ENCODE measurements around the gene TMEM129.

The TMEM129 gene

GRCh38 chr4:1743551-1743950 is 22.4 kb upstream of the TMEM129 start:
- DNase-seq: no peak

GRCh38 chr4:1741208-1741607 is 20.1 kb upstream of the TMEM129 start:
- DNase-seq: no peak

DNA sequence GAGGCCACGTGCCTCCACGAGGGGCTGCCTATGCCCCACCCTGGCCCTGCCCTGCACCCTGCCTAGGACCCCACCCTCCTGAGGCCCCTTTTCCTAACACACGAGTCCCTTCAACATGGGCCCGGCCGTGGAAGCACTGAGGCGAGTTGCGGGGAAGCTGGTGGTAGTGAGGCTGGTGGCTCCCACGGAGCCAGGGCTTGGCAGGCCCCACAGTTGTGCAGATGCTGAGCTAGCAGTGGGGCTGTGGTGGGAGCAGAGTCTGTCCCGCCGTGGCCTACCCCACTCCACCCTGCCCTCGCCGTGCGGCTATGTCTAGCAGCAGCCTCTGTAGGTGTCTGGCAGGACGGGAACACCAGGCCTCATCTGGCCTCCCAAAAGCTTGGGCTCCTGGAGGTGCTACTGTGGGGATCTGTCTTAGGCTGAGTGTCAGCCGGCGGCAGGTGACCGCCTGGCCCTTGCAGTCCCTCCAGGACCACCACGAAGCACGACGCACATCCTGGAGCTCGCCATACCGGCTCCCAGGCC is 19.0 kb upstream of the TMEM129 start:
- no peak for DNase-seq

- no peak for DNase-seq
Measured at GRCh38 chr4:1739358-1739757, 18.2 kb upstream of the TMEM129 start.

DNA sequence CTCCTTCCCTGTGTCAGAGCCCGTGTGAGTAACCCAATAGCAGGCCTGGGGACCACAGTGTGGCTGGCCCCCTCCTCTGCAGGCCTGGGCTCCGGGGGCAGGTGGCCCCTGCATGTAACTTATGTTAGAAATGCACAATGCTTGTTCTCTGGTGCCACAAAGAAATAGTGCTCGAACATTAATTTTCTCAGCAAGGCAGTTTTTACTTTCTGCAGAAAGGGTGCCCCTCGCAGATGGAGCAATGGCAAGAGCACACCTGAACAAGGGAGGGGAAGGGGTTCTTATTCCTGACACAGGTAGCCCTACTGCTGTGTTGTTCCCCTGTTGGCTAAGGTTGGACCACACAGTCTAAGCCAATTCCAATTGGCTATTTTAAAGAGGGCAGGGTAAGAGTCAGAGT is 17.3 kb upstream of the TMEM129 start:
- no peak for DNase-seq

GRCh38 chr4:1737666-1738065 is 16.5 kb upstream of the TMEM129 start:
- no peak for DNase-seq

DNA sequence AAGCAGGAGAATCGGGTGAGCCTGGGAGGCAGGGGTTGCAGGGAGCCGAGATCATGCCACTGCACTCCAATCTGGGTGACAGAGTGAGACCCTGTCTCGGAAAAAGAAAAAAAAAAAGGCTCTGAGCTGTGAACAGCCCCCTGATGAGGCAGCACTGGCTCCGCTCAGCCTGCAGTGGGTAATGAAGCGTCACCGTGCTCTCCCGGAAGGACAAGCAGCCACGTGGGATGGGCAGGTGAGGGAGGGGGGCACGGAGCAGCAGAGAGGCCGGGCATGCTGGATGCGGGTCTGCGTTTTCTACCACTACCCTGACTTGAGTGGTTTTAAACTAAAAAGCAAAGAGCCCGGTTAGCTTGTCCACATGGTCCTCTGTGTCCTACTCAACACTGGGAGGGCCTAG is 15.7 kb upstream of the TMEM129 start:
- DNase-seq: no peak

- DNase-seq: no peak
Measured at GRCh38 chr4:1735215-1735614, 14.1 kb upstream of the TMEM129 start.

- no peak for DNase-seq
Measured at GRCh38 chr4:1732911-1733310, 11.8 kb upstream of the TMEM129 start.

- no peak for DNase-seq
Measured at GRCh38 chr4:1731180-1731579, 10.1 kb upstream of the TMEM129 start.

GRCh38 chr4:1730532-1731135 is 9.5 kb upstream of the TMEM129 start:
- DNase-seq: no peak

DNA sequence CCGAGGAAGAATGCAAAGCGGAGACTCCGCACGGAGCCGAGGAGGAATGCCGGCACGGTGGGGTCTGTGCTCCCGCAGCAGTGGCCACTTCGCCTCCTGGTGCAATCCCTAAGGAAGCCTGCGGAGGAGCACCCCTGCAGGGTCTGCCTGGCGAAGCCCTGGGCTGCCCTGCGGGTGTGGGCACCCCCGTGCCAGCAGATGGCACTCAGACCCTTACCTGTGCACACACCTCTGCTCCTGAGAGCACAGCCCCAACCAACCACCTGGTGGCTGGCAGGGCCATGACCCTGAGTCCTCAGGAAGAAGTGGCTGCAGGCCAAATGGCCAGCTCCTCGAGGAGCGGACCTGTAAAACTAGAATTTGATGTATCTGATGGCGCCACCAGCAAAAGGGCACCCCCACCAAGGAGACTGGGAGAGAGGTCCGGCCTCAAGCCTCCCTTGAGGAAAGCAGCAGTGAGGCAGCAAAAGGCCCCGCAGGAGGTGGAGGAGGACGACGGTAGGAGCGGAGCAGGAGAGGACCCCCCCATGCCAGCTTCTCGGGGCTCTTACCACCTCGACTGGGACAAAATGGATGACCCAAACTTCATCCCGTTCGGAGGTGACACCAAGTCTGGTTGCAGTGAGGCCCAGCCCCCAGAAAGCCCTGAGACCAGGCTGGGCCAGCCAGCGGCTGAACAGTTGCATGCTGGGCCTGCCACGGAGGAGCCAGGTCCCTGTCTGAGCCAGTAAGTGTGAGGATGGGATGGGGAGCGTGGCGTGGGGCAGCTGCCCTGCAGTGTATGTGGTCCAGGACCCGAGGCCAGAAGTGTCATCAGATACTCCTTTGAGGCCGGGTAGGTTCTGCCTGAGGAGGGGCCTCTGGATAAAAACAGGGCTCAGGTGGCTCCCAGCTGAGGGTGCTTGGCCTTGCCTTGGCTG is 7.2 kb upstream of the TMEM129 start:
- no peak for DNase-seq

GRCh38 chr4:1727117-1728031 is 6.3 kb upstream of the TMEM129 start:
- DNase-seq: no peak

GRCh38 chr4:1726146-1726934 is 5.2 kb upstream of the TMEM129 start:
- peak; percentile 62 for DNase-seq

- no peak for DNase-seq
Measured at GRCh38 chr4:1725521-1725920, 4.4 kb upstream of the TMEM129 start.

DNA sequence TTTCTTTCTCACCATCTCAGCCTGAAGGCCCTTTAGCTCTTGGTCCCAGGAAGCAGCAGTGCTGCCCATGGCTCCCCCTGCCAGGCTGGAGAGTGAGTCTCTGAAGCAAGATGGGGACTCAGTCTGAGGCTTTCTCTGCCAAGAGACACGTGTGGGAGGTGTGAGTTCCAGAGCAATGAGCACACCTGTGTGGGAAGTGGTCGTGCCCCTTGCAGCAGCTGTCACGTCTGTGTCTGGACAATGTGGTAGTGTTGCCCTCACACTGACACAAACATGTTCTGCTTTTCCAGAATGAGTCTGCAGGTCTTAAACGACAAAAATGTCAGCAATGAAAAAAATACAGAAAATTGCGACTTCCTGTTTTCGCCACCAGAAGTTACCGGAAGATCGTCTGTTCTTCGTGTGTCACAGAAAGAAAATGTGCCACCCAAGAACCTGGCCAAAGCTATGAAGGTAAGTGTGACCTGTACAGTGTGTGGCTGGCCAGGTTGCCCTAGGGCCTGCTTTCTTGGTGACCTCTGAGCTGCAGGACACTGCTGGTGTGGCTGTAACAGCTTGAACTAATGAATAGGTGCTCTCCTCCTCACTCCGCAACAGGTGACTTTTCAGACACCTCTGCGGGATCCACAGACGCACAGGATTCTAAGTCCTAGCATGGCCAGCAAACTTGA is 2.1 kb upstream of the TMEM129 start:
- DNase-seq: no peak

GRCh38 chr4:1722551-1723118 is 1.5 kb upstream of the TMEM129 start:
- DNase-seq: no peak

DNA sequence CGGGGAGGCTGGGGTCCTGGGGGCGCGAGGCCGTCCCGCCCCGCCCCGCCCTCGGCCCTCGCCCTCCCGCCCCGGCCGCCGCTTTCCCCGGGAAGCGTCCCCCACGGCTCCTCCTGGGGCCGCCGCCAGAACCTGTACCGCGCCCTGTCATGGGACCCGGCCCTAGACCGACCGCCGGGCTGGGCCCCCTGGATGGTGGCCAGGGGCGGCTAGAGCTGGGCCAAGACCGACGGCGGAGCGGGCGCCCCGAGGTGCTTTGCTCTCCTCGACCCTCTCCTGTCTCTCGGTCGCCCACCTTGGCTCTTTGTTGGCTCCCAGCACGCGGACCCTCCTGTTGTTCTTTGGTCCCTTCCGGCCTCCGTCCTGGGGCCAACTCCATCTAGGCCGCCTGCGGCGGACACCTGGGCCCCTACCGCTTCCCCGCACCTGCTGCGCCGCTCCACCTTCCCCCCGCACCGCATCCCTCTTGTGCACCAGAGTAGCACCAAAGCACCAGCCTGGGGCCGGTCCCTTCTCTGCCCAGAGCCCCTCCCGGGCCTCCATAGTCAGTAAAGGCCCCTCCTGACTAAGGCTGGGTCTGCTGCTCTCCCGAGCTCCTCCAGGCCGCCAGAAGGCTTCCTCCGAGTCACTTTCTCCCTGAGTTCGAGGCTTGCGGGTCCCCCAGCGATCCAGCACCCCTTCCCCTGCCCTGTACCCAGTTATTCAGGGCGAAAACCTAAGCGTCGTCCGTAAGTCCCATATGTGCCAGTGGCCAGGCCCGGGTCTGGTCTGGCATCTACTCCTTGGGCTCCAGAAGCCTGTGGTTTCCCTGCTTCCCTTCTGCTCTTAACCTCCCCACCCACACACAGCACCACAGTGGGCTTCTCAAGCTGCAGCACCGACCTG is 785 bp upstream of the TMEM129 start:
- DNase-seq: no peak

DNA sequence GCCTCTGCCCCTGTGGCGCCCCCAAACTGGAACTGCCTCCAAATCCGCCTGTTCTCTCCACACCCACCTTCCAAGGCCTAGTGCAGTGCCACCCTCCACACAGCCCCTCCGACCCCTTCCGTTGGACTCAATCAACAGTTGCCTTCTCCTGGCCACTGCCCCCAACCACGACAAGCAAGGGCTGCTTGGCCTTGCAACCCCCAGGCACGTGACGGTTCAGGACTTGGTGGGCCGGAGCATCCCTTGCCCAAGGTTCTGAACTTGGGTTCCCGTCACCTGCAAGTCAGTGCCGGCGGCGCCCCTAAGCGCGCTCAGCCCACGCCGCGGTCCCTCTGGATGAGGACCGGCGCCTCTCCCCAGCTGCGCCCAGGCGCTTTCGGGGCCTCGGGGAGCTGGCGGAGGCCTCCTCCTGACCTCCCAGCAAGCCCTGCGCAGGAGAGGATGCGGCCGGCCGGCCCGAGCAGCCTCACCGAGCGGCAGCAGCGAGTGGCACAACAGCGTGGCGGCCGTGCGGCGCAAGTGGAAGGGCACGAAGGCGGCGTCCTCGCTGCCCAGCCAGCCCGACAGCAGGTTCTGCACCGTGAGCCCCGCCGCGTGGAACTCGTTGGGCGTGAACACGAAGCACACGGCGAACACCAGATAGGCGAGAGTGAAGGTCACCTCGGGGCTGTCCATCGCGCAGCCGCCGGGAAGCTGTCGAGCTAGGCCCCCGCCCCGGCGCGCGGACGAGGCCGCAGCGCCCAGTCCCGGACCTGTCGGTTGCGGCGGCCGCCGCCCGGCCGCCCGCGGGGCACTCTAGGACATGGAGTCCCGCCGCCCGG is 750 bp downstream of the TMEM129 start:
- no peak for DNase-seq

All from NCI-H345 (cell line).